DLD1 (cell line): ENCODE results near the gene TIAL1.
"Not testable (repeated sequence)": the region's sequence is repeated elsewhere in the genome, so short reads cannot be mapped to it uniquely, and the experiment has no call there.

Experiments
- in situ Hi-C: cut with HindIII; loops from 2 replicates; pipeline ENCODE4 v1.10.0; 2017; ENCODE audit warnings: low sequenced_read_pairs

Gene TIAL1

GRCh38 chr10:119614686-119615085 is 17.9 kb upstream of the TIAL1 start:
- in situ Hi-C loops, result no loop called here

DNA sequence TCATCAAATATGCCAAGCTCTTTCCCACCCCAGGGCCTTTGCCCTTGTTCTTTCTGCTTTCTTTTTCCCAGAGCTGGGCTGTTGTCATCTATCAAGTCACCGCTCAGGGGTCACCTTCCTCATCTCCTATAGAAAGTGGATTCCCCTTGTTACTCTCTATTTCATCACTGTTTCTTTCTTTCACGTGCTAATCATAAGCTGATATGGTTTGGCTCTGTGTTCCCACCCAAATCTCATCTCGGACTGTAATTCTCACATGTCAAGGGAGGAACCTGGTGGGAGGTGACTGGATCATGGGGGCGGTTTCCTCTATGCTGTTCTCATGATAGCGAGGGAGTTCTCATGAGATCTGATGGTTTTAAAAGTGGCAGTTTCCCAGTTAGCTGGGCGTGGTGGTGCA is 17.0 kb upstream of the TIAL1 start:
- in situ Hi-C loops, result no loop called here

GRCh38 chr10:119611433-119611832 is 14.7 kb upstream of the TIAL1 start:
- in situ Hi-C loops, result no loop called here

- in situ Hi-C loops, result no loop called here
Observed at GRCh38 chr10:119609516-119609915, 12.8 kb upstream of the TIAL1 start.

DNA sequence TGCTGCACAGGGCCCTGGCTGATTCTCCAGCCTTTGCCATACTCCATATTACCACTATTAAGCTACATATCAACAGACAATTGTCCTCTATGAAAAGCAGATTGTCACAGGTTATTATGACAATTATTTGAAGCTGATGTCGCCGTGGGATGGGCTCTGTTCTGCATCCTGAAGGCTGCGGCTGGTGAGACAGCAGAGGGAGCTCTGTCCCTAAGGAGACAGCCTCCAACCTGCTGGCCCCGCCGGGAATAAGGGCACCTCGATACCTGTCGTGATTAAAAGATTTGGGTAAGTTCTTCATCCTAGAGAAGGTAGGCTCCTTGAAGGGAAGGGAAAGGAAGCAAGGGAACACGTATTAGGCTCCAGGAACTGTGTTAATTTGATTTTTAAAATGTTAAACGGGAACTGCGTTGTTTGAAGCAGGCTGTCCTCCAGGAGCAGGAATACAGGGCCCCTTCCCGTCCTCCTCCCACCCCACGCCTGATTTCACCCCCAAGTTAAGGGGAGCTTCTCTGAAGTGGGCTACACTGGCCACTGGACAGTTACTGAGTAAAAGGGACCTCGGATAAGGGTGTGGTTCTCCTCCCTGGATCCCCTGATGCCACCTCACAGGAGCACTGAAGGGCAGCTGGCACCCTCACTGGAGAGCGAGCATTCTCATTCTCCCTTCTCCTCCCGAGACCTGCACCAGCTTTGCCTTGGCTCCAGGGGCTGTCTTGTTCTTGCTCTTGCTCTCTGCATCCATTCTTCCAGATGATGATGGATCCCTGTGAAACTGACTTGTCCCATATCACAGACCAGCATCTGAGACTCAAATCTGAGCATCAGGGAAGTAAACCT is 11.8 kb upstream of the TIAL1 start:
- in situ Hi-C loops, result no loop called here

DNA sequence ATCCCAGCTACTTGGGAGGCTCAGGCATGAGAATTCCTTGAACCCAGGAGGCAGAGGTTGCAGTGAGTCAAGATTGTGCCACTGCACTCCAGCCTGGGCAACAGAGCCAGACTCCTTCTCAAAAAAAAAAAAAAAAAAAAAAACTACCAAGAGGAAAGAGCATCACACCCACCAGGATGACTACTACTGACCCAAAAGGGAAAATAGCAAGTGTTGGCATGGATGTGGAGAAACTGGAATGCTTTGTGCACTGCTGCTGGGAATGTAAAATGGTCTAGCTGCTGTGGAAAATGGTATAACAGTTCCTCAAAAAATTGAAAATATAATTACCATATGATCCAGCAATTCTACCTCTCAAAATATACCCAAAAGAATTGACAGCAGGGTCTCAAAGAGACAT is 7.7 kb upstream of the TIAL1 start:
- in situ Hi-C loops, result no loop called here

DNA sequence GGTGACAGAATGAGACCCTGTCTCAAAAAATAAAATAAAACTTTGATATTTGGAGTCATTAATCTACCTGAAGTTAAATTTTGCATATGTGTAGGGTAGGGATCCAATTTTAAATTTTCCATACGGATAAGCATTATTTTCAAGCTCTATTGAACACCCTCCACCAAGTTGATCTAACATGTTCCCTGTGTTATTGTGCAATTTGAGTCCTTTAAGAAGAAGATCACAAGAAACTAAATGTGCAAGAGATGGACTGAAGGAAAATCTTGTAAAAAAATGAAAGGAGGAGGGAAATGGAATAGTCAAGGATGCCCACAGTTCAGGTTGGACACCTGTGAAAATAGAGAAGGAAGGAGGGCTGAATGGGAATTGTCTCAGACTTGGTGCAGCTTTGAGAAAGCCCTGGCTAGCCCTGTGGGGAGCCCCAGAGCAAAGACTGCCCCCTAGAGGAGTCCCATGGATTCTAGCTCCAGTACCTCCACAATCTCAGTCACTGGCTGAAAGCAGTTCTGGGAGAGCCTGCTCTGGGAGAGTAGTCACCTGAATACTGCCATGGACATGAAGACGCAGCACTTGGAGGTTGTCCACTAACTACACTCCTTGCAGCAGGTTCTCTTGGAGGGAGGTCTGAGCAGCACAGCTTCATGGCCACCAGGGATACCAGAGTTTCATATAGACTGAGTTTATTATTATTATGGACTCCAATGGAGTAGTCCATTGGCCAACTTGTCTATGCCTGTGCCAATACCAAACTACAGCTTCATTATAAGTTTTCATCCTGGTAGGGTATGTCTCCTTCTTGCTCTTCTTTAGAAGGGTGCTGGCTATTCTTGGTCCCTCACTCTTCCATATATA is 5.7 kb upstream of the TIAL1 start:
- in situ Hi-C loops, result no loop called here

GRCh38 chr10:119598397-119598796 is 1.6 kb upstream of the TIAL1 start:
- in situ Hi-C loops, result loop anchor here (10.0 kb wide), 1 partner anchor 166 kb away; no protein-coding TSS in a partner anchor

- in situ Hi-C loops, result loop anchor here (10.0 kb wide), 1 partner anchor 167 kb away; no protein-coding TSS in a partner anchor
Observed at GRCh38 chr10:119597405-119598186, 832 bp upstream of the TIAL1 start.

- in situ Hi-C loops, result loop anchor here (10.0 kb wide), 1 partner anchor 169 kb away; no protein-coding TSS in a partner anchor
Observed at GRCh38 chr10:119595676-119596515, 868 bp downstream of the TIAL1 start.

GRCh38 chr10:119595134-119595675 is 1.6 kb downstream of the TIAL1 start:
- in situ Hi-C loops, result loop anchor here (10.0 kb wide), 1 partner anchor 170 kb away; no protein-coding TSS in a partner anchor

DNA sequence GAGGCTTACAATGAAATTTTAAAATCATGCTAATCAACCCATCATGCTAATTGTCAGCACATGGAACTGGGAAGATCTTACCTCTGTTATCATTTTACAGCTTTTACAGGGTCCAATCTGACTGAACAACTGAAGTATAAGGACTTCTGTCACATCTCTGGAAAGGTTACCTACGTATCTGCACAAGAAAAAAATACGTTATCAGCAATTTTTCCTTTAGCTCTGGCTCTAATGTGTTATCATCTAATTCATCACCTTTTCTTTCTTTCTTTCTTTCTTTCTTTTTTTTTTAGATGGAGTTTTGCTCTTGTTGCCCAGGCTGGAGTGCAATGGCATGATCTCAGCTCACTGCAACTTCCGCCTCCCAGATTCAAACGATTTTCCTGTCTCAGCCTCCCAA is 8.7 kb downstream of the TIAL1 start:
- in situ Hi-C loops, result no loop called here

DNA sequence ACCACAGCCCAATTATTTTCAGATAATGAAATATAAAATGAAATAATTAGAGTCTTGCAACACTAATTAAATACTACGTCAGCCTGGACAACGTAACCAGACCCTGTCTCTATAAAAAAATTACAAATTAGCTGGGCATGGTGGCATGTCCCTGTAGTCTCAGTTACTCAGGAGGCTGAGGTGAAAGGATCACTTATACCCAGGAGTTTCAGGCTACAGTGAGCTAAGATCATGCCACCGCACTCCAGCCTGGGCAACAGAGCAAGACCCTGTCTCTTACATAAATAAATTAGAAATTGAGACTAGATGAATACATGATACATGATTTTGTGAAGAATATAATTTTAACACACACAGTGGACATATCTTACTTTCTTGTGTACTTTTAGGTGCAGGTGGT is 18.4 kb downstream of the TIAL1 start:
- in situ Hi-C loops, result no loop called here

GRCh38 chr10:119575991-119576390 is 20.8 kb downstream of the TIAL1 start:
- in situ Hi-C loops, result no loop called here

DNA sequence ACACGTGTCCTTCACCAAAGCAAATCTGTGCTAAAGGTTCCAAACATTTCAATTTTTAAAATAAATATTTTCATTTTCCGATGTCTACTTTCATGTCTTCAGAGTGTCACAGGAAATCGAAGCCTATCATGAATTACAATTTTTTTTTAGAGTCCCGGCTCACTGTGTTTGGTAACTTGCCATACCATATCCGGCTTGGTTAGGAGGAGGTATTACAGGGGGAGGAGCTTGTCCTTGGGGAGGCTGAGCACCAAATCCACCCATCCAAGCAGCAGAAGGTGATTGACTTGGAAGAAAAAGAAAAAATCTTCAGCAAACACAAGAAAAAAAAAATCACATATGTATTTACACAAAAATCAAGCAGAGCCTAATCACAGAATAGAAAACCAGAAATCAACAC is 21.3 kb downstream of the TIAL1 start:
- in situ Hi-C loops, result no loop called here

GRCh38 chr10:119567978-119568377 is 28.8 kb downstream of the TIAL1 start:
- in situ Hi-C loops, result no loop called here

DNA sequence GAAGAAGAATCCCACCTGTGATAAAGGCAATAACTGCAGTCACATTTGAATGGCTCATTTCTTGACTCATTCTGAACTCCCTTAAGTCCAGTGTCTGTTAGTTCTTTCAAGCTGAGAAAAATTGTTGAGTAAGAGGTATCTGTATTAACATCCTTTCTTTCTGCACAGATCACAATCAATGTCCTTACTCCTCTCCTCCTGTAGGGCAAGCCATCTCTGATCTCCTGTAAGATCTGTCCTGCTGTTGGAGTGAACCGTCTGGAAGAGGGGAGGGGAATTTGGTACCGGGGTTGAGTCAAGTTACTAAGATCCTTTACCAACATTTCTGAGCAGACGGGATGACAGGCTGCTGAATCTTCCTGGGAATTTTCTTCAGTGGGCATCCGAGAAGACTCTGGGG is 34.7 kb downstream of the TIAL1 start:
- in situ Hi-C loops, result no loop called here

DNA sequence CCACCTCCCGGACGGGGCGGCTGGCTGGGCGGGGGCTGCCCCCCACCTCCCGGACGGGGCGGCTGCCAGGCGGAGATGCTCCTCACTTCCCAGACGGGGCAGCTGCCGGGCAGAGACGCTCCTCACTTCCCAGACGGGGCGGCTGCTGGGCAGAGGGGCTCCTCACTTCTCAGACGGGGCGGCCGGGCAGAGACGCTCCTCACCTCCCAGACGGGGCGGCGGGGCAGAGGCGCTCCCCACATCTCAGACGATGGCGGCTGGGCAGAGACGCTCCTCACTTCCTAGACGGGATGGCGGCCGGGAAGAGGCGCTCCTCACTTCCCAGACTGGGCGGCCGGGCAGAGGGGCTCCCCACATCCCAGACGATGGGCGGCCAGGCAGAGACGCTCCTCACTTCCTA is 37.3 kb downstream of the TIAL1 start:
- in situ Hi-C loops, result not testable (repeated sequence)

- in situ Hi-C loops, result not testable (repeated sequence)
Observed at GRCh38 chr10:119556081-119556480, 40.7 kb downstream of the TIAL1 start.
